Fibroblast of villous mesenchyme (primary cell): ENCODE data around the gene OMG. TPM values are rescaled to one million over a fixed set of nuclear protein-coding genes. Genes with fewer than 3 reads are reported as not detected.

Source experiments
- DNase-seq: peaks from one replicate; pipeline ENCODE4 v3.0.0-alpha.2; 2010; ENCODE audit warnings: low read depth
- H3K4me3 ChIP-seq: 2 replicates; pipeline ENCODE4 v1.5.1; 2011; ENCODE audit warnings: low read depth, mild to moderate bottlenecking, low read length
- CTCF ChIP-seq: IDR thresholded peaks from 2 replicates; pipeline ENCODE4 v1.5.1; 2012; ENCODE audit warnings: low read depth, mild to moderate bottlenecking, low read length; ENCODE audit not compliant: insufficient read depth
- total RNA-seq: library from RNA; depleted of rRNA; stranded (reverse); fragments of >200 nt; gene quantifications from 2 replicates; pipeline ENCODE4 v1.2.3, GENCODE V29; 2012

The OMG gene
- total RNA-seq, 1 donor = 0.43 TPM

DNA sequence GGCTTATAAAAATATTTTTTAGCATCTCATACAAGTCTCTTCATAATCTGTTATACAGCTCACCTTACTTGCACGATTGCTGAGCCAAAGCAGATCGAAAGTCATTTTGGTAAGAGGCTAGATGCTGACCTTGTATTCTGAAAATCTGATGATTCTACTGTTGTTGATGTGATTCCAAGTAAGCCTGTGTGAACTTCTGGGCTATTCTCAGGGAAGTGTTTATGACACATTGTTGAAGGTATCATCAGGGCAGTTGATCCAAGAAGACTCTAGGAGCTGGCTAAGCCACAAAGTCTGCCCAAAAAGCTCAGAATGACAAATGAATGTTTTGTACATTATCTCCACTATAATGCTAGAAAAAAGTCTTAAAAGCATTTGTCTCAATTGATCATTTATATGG, 16.0 kb downstream of the OMG start:
- DNase-seq = no peak
- no peak overlapping the region for H3K4me3 ChIP-seq
- no peak for TF ChIP-seq CTCF

GRCh38 chr17:31279401-31279800, 17.6 kb downstream of the OMG start:
- no peak overlapping the region for H3K4me3 ChIP-seq
- no peak for DNase-seq
- no peak for TF ChIP-seq CTCF

DNA sequence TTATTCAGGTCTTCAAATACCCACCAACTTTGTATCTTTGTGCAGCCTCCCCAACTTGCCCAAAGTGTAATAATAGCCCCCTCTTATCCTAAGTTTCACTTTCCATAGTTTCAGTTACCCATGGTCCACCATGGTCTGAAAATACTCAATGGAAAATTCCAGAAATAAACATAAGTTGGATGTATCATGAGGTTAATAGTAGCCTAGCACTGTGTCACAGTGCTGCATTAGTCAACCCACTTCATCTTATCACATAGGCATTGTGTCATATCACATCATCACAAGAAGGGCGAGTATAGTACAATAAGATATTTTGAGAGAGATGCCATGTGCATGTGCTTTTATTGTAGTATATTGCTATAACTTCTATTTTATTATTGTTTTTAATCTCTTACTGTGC, 21.9 kb downstream of the OMG start:
- no peak overlapping the region for H3K4me3 ChIP-seq
- TF ChIP-seq CTCF = no peak
- no peak for DNase-seq

DNA sequence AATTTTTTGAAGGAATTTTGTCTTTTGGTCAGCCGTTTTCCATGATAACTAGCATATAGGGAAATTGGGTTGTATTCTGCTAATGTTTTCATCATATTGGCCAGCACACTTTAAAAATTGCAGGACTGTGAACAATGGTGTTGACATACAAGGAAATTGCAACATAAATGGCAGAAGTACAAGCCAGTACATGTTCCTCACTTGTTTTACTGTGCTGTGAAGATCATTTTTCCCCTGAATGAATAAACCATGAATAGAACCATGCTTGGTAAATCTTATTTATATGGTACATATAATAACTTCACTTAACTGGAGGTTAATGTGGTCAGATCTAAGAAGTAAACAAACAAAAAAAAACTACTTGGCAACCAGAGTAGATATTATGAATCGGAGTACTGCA, 22.8 kb downstream of the OMG start:
- DNase-seq = peak; percentile 84
- H3K4me3 ChIP-seq = no peak overlapping the region
- TF ChIP-seq CTCF = no peak

DNA sequence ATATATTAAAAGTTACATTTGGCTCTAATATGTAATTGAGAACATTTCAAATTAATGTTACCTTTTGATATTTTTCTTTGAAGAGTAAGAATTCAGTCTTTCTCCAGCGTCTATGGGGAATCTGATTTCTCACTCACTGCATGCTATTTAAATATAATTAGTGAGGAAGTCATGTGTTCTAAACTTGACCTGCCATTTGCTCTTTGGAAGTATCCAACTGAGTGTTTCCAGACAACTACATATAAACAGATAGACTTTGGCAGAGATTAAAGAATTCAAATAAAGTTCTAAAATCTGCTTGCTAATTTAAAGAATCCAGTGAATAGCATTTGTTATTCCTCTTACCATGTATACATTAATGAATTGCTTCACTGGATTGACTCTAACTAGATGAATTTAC, 23.5 kb downstream of the OMG start:
- no peak for TF ChIP-seq CTCF
- H3K4me3 ChIP-seq = no peak overlapping the region
- DNase-seq = no peak

GRCh38 chr17:31272803-31273202, 24.2 kb downstream of the OMG start:
- TF ChIP-seq CTCF = no peak
- no peak overlapping the region for H3K4me3 ChIP-seq
- no peak for DNase-seq

DNA sequence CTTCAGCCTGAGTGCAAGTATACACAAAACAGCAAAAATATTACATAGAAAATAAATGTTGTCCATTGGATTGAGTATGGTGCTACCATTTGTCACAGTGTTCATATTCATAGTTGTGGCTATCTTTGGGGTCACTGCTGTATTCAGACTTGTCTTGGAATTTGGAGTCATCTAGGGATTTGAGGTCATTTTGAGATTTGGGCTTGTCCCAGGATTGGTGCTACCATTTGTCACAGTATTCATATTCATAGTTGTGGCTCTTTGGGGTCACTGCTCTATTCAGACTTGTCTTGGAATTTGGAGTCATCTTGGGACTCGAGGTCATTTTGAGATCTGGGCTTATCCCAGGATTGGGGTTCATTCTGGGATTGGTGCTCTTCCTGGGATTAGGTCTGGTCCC, 24.8 kb downstream of the OMG start:
- DNase-seq = no peak
- H3K4me3 ChIP-seq = no peak overlapping the region
- no peak for TF ChIP-seq CTCF
